Progenitor cell of endocrine pancreas (in vitro differentiated cells): ENCODE measurements around the gene PXN. TPM values are rescaled to one million over a fixed set of nuclear protein-coding genes. Genes with fewer than 3 reads are reported as not detected.

ENCODE experiments used
- DNase-seq: peaks from one replicate; pipeline ENCODE4 v3.0.0; 2021; ENCODE audit warnings: low spot score; ENCODE audit not compliant: unreplicated experiment
- H3K27ac Mint-ChIP-seq: 2 replicates; pipeline ENCODE4 v1.8.0; 2021; ENCODE audit warnings: mild to moderate bottlenecking, moderate library complexity, mixed read lengths
- H3K27me3 Mint-ChIP-seq: 2 replicates; pipeline ENCODE4 v1.8.0; 2021; ENCODE audit warnings: mixed read lengths
- H3K36me3 Mint-ChIP-seq: 2 replicates; pipeline ENCODE4 v1.8.0; 2022; ENCODE audit warnings: mixed read lengths; ENCODE audit not compliant: insufficient read depth
- H3K4me1 Mint-ChIP-seq: 2 replicates; pipeline ENCODE4 v1.8.0; 2021; ENCODE audit warnings: low read depth, mixed read lengths
- H3K4me3 Mint-ChIP-seq: 2 replicates; pipeline ENCODE4 v1.8.0; 2021; ENCODE audit warnings: low read depth, mild to moderate bottlenecking, moderate library complexity, mixed read lengths
- H3K9me3 Mint-ChIP-seq: 2 replicates; pipeline ENCODE4 v1.8.0; 2021; ENCODE audit warnings: low read depth, mixed read lengths
- CTCF ChIP-seq: fragments of 200-600 bp; sonication (generic); IDR thresholded peaks from one replicate; pipeline ENCODE4 v1.5.0; 2021; ENCODE audit warnings: antibody characterized with exemption, mild to moderate bottlenecking; ENCODE audit not compliant: unreplicated experiment
- total RNA-seq: library from RNA; stranded (reverse); gene quantifications from 2 replicates; pipeline ENCODE4 v1.2.1, GENCODE V29; 2021

The PXN gene
- total RNA-seq, 1 donor from 2014 or later = 71.4 TPM

- no peaks in the 10 kb centered on the region for H3K9me3 Mint-ChIP-seq
- no peak overlapping the region for H3K4me3 Mint-ChIP-seq
- peaks cover 7% of the 10 kb centered on the region for H3K4me1 Mint-ChIP-seq
- no peaks in the 10 kb centered on the region for H3K27me3 Mint-ChIP-seq
- H3K36me3 Mint-ChIP-seq = no peaks in the 10 kb centered on the region
- H3K27ac Mint-ChIP-seq = no peak overlapping the region
- TF ChIP-seq CTCF = no peak
- DNase-seq = no peak
Measured at GRCh38 chr12:120242275-120242799, 23.2 kb downstream of the PXN start.

GRCh38 chr12:120241561-120242274, 23.8 kb downstream of the PXN start:
- Mint-ChIP-seq H3K27me3 (no peaks in the 10 kb centered on the region), H3K4me1 (peaks cover 7% of the 10 kb centered on the region), H3K36me3 (no peaks in the 10 kb centered on the region), H3K27ac (no peak overlapping the region), H3K9me3 (no peaks in the 10 kb centered on the region), H3K4me3 (no peak overlapping the region)
- no peak for TF ChIP-seq CTCF
- DNase-seq = no peak

- peaks cover 10% of the 10 kb centered on the region for H3K4me1 Mint-ChIP-seq
- H3K27me3 Mint-ChIP-seq = no peaks in the 10 kb centered on the region
- H3K36me3 Mint-ChIP-seq = no peaks in the 10 kb centered on the region
- H3K27ac Mint-ChIP-seq = no peak overlapping the region
- DNase-seq = no peak
- TF ChIP-seq CTCF = no peak
- H3K4me3 Mint-ChIP-seq = no peak overlapping the region
- no peaks in the 10 kb centered on the region for H3K9me3 Mint-ChIP-seq
Measured at GRCh38 chr12:120240495-120240833, 25.1 kb downstream of the PXN start.

GRCh38 chr12:120239776-120240494, 25.6 kb downstream of the PXN start:
- no peaks in the 10 kb centered on the region for H3K27me3 Mint-ChIP-seq
- H3K9me3 Mint-ChIP-seq = no peaks in the 10 kb centered on the region
- TF ChIP-seq CTCF = no peak
- H3K4me3 Mint-ChIP-seq = no peak overlapping the region
- H3K4me1 Mint-ChIP-seq = peaks cover 14% of the 10 kb centered on the region
- no peaks in the 10 kb centered on the region for H3K36me3 Mint-ChIP-seq
- DNase-seq = no peak
- no peak overlapping the region for H3K27ac Mint-ChIP-seq

GRCh38 chr12:120238839-120239445, 26.6 kb downstream of the PXN start:
- Mint-ChIP-seq H3K36me3 (no peaks in the 10 kb centered on the region), H3K27me3 (no peaks in the 10 kb centered on the region), H3K4me1 (peaks cover 23% of the 10 kb centered on the region), H3K9me3 (no peaks in the 10 kb centered on the region), H3K27ac (no peak overlapping the region), H3K4me3 (no peak overlapping the region)
- TF ChIP-seq CTCF = no peak
- no peak for DNase-seq
